Nucleus accumbens (tissue), 56 donors: Measurements from ENCODE around the gene CHRNB1.
"Not testable (repeated sequence)": the region's sequence is repeated elsewhere in the genome, so short reads cannot be mapped to it uniquely, and the experiment has no call there.

Experiments
- DNase-seq, 56 donors: peaks; one replicate each; lab custom pipeline; 2025; lab: John Stamatoyannopoulos, UW

Gene CHRNB1

GRCh38 chr17:7481275-7481674 is 36.4 kb downstream of the CHRNB1 start, which contains the start of gene SLC35G6:
Gene SLC35G6 (plus strand): TSS chr17:7481446. CDS start chr17:7481517, 71 bp downstream.
- DNase-seq = not testable (repeated sequence)

DNA sequence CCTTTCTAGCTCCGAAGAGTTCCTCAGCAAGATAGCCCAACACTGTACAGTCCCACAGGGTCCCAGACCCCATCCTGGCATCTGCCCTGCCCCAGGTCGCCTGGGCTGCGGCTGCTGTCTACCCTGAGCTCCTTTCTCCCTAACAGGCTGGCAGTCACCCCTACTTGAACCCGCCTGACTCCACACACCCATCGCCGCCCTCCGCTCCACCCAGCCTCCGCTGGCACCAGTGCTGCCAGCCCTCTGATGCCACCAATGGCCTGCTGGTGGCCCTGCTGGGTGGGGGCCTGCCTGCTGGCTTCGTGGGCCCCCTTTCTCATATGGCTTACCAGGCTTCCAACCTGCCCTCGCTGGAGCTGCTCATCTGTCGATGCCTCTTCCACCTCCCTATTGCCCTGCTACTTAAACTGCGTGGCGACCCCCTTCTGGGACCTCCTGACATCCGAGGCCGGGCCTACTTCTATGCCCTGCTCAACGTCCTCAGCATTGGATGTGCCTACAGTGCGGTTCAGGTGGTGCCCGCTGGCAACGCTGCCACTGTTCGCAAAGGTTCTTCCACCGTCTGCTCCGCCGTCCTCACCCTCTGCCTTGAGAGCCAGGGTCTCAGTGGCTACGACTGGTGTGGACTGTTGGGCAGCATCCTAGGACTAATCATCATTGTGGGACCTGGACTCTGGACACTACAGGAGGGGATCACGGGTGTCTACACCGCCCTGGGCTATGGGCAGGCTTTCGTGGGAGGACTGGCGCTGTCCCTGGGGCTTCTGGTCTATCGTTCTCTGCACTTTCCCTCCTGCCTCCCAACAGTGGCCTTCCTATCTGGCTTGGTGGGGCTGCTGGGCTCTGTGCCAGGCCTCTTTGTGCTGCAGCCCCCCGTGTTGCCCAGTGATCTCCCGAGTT is 37.2 kb downstream of the CHRNB1 start:
- not testable (repeated sequence) for DNase-seq

DNA sequence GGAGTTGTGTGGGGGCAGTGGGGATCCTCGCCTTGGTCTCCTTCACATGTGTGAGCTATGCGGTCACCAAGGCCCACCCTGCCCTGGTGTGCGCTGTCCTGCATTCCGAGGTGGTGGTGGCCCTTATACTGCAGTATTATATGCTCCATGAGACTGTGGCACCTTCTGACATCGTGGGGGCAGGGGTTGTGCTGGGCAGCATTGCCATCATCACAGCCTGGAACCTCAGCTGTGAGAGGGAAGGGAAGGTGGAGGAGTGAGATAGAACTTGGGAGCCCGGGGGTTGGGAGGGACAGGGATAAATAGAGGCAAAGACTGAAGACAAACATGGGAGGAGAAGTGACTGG is 37.9 kb downstream of the CHRNB1 start:
- not testable (repeated sequence) for DNase-seq

GRCh38 chr17:7483255-7484066 is 38.6 kb downstream of the CHRNB1 start:
- peak; percentile 36 to 100 (median 97) for DNase-seq

DNA sequence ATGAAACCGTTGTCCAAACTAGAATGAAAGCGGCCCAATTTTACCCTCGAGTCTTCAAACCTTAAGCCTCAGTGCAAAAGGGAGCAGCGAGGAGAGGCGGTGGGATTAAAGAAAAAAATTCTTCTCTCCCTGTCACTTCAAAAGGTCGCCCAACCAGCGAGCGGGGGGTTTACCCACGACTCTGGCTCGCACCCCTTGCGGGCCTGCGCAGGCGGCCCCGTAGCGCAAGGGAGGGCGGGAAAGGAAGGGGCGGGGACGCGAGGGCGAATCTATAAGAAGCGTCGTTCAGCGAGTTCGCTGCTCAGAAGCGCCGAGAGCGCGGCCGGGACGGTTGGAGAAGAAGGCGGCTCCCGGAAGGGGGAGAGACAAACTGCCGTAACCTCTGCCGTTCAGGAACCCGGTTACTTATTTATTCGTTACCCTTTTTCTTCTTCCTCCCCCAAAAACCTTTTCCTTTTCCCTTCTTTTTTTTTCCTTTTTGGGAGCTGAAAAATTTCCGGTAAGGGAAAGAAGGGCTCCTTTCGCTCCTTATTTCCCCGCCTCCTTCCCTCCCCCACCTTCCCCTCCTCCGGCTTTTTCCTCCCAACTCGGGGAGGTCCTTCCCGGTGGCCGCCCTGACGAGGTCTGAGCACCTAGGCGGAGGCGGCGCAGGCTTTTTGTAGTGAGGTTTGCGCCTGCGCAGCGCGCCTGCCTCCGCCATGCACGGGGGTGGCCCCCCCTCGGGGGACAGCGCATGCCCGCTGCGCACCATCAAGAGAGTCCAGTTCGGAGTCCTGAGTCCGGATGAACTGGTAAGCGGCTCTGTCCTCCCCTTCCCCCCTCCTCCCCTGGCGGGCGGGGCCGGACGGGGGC is 39.4 kb downstream of the CHRNB1 start, which contains the start of gene POLR2A:
Gene POLR2A (plus strand): TSS at position 300 of the 852 bp plus-strand sequence.
- peak; percentile 70 to 100 (median 98) for DNase-seq

GRCh38 chr17:7484919-7485377 is 40.1 kb downstream of the CHRNB1 start:
- no peak for DNase-seq

DNA sequence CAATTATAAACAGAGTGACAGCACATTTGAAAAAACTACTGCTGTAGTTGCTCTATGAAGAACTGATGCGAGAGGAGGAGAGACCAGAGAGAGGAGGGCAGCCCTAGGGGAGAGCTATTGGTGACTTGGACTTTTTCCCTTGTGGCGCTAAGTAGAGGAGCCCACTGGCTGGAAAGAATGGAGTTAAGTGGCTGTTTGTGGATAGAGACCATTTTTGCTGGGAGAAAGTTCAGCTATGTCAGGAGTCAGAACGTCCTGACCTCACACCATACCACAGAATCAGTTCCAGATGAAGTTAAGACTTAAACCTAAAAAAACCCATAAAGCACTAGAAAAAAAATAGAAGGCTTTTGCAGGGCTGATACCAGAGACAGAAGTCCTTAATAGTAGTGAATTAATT is 41.3 kb downstream of the CHRNB1 start:
- DNase-seq = no peak

DNA sequence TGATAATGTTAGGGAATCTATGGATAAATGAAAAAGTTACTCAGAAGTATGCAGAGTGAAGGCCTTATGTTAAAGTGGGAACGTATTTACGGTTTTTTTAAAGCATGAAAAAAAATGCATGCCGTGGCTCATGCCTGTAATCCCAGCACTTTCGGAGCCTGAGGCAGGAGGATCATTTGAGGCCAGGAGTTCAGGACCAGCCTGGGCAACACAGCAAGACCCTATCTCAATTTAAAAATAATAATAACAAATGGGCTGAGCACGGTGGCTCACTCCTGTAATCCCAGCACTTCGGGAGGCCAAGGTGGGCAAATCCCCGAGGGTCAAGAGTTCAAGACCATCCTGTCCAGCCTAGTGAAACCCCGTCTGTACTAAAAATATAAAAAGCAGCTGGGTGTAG is 45.3 kb downstream of the CHRNB1 start:
- no peak for DNase-seq

DNA sequence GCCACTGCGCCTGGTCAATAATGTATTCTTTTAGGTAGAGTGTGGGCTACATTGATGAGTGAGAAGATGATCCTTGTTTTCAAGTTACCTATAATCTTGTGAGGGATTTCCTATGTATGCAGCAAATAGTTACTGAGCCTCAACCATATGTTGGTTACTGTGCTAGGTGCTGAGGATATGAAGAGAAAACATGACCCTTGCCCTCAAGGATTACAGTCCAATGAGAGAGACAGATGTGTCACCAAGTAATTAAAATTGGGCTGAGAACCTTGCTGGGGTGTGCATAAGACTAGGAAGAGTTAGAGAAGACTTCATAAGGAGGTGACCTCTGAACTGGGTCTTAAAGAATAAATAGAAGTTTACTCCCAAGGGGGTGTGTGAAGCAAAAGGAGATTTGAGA is 46.7 kb downstream of the CHRNB1 start:
- no peak for DNase-seq

DNA sequence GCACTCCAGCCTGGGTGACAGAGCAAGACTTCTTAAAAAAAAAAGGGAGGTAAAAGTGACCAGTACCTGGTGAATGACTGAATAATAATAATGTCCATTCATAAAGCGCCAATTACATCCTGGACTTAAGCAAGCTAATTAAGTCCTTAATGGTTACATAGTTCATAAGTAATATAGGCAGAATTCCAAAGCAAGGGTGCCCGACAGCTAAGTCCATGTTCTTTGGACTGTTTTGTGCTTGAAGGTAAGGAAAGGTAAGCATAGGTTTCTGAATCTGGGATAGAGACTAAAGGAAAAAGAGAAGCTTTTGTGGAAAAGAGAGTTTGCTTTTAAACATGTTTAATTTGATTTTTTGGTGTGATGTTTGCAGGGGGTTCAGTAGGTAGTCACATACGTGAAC is 49.1 kb downstream of the CHRNB1 start:
- DNase-seq = no peak

- DNase-seq = no peak
Measured at GRCh38 chr17:7495906-7496434, 51.1 kb downstream of the CHRNB1 start.

DNA sequence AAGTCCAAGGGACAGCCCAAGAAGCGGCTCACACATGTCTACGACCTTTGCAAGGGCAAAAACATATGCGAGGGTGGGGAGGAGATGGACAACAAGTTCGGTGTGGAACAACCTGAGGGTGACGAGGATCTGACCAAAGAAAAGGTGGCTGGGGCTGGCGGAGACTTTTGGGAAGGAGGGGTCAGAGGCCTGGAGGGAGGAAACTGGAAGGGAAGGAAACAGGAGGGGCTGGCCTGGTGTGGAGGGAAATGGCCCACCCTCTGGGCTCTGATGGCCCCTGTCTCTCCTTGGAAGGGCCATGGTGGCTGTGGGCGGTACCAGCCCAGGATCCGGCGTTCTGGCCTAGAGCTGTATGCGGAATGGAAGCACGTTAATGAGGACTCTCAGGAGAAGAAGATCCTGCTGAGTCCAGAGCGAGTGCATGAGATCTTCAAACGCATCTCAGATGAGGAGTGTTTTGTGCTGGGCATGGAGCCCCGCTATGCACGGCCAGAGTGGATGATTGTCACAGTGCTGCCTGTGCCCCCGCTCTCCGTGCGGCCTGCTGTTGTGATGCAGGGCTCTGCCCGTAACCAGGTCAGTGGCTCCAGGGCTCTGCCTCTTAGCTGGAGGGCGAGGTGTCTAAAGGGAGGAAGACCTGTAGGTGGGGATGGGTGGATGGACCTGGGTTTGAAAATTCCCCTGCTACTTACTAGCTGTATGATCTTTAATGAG is 51.8 kb downstream of the CHRNB1 start:
- no peak for DNase-seq

DNA sequence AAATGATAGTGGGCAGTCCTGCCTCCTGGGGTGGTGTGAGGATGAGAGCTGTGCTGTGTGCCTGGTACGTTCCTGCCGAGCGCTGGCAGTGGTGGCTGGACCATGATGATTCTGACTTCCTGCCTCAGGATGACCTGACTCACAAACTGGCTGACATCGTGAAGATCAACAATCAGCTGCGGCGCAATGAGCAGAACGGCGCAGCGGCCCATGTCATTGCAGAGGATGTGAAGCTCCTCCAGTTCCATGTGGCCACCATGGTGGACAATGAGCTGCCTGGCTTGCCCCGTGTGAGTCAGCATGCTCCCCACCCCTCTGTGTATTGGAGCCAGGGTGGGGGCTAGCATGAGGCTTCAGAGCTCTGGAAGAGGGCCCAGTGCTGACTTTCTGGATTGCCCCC is 52.4 kb downstream of the CHRNB1 start:
- DNase-seq = no peak

DNA sequence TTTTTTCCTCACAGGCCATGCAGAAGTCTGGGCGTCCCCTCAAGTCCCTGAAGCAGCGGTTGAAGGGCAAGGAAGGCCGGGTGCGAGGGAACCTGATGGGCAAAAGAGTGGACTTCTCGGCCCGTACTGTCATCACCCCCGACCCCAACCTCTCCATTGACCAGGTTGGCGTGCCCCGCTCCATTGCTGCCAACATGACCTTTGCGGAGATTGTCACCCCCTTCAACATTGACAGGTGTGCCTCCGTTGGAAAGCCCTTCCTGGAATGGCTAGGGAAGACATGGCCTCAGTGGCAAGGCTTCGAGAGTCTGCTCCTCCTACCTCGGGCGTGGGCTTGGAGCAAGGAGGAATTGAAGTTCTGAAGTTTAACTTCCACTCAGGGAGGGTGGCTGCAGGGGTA is 52.8 kb downstream of the CHRNB1 start:
- DNase-seq = no peak

- no peak for DNase-seq
Measured at GRCh38 chr17:7499161-7499560, 54.3 kb downstream of the CHRNB1 start.

- DNase-seq = no peak
Measured at GRCh38 chr17:7501729-7502128, 56.9 kb downstream of the CHRNB1 start.

- DNase-seq = no peak
Measured at GRCh38 chr17:7502171-7502847, 57.4 kb downstream of the CHRNB1 start.

GRCh38 chr17:7502987-7503386 is 58.1 kb downstream of the CHRNB1 start:
- DNase-seq = no peak

- no peak for DNase-seq
Measured at GRCh38 chr17:7503521-7503920, 58.7 kb downstream of the CHRNB1 start.
